Stomach smooth muscle (tissue), 2 donors: ENCODE data around the gene APOBEC3C.
"Not testable (repeated sequence)": the region's sequence is repeated elsewhere in the genome, so short reads cannot be mapped to it uniquely, and the experiment has no call there.

Experiments
- H3K27ac ChIP-seq: one replicate; pipeline ENCODE4 v1.7.0; 2013; ENCODE audit warnings: mild to moderate bottlenecking, low read length, inconsistent platforms
- H3K27me3 ChIP-seq, 2 donors: one replicate each; pipeline ENCODE4 v1.7.0; 2013; ENCODE audit warnings: low read length in 2 of 2; ENCODE audit not compliant: insufficient read depth in 2 of 2, control insufficient read depth in 1 of 2
- H3K36me3 ChIP-seq, 2 donors: one replicate each; pipeline ENCODE4 v1.7.0; 2013; ENCODE audit warnings: low read length in 2 of 2; ENCODE audit not compliant: control insufficient read depth in 2 of 2, insufficient read depth in 2 of 2
- H3K4me1 ChIP-seq: one replicate; pipeline ENCODE4 v1.7.0; 2013; ENCODE audit warnings: low read length; ENCODE audit not compliant: control insufficient read depth, insufficient read depth
- H3K4me3 ChIP-seq, 2 donors: one replicate each; pipeline ENCODE4 v1.7.0; 2013; ENCODE audit warnings: low read length in 2 of 2
- H3K9ac ChIP-seq, 2 donors: one replicate each; pipeline ENCODE4 v1.7.0; 2013; ENCODE audit warnings: low read length in 2 of 2, mild to moderate bottlenecking in 1 of 2
- H3K9me3 ChIP-seq, 2 donors: one replicate each; pipeline ENCODE4 v1.7.0; 2013; ENCODE audit warnings: low read length in 2 of 2; ENCODE audit not compliant: control insufficient read depth in 2 of 2
- donor health status: healthy.
- donor health status: Pancreatic carcinoma.

Gene APOBEC3C

GRCh38 chr22:39040538-39041296, 26.7 kb downstream of the APOBEC3C start, which contains the start of gene APOBEC3F:
APOBEC3F (plus strand) TSS chr22:39040864; CDS start chr22:39040961, 97 bp downstream.
- peak within 1 kb of the TSS; percentile 66 to 73 for H3K9ac ChIP-seq
- not testable (repeated sequence) for H3K36me3 ChIP-seq, H3K9me3 ChIP-seq, H3K4me1 ChIP-seq, H3K27me3 ChIP-seq
- peak within 1 kb of the TSS; percentile 55 for H3K27ac ChIP-seq
- peak within 1 kb of the TSS; percentile 75 to 77 for H3K4me3 ChIP-seq

GRCh38 chr22:39041908-39042307, 27.9 kb downstream of the APOBEC3C start:
- H3K27me3 ChIP-seq, result no peaks in the 10 kb centered on the region
- no peak overlapping the region for H3K27ac ChIP-seq
- peak overlapping the region in 1 of 2 donors; percentile 3 for H3K4me3 ChIP-seq
- no peaks in the 10 kb centered on the region for H3K4me1 ChIP-seq
- H3K36me3 ChIP-seq, result peaks cover 0 to 3% of the 10 kb centered on the region in 2 donors
- no peak overlapping the region for H3K9ac ChIP-seq
- no peaks in the 10 kb centered on the region for H3K9me3 ChIP-seq

- not testable (repeated sequence) for H3K36me3 ChIP-seq, H3K27ac ChIP-seq, H3K27me3 ChIP-seq, H3K4me3 ChIP-seq, H3K9me3 ChIP-seq, H3K9ac ChIP-seq, H3K4me1 ChIP-seq
These were observed 29.0 kb downstream of the APOBEC3C start for GRCh38 chr22:39043063-39043462.

- H3K27me3 ChIP-seq, H3K9ac ChIP-seq, H3K4me3 ChIP-seq, H3K36me3 ChIP-seq, H3K9me3 ChIP-seq, H3K27ac ChIP-seq, H3K4me1 ChIP-seq: not testable (repeated sequence)
These were observed 31.1 kb downstream of the APOBEC3C start for GRCh38 chr22:39045136-39045535.

GRCh38 chr22:39049486-39049885, 35.4 kb downstream of the APOBEC3C start:
- not testable (repeated sequence) for H3K4me3 ChIP-seq, H3K27me3 ChIP-seq, H3K4me1 ChIP-seq, H3K36me3 ChIP-seq, H3K27ac ChIP-seq, H3K9me3 ChIP-seq, H3K9ac ChIP-seq

GRCh38 chr22:39051844-39052495, 37.9 kb downstream of the APOBEC3C start:
- H3K27ac ChIP-seq, H3K4me3 ChIP-seq, H3K36me3 ChIP-seq, H3K4me1 ChIP-seq, H3K9me3 ChIP-seq, H3K27me3 ChIP-seq, H3K9ac ChIP-seq: not testable (repeated sequence)

GRCh38 chr22:39055658-39056057, 41.6 kb downstream of the APOBEC3C start:
- no peak overlapping the region for H3K27ac ChIP-seq
- no peak overlapping the region for H3K4me3 ChIP-seq
- H3K36me3 ChIP-seq, result no peaks in the 10 kb centered on the region
- H3K9me3 ChIP-seq, result no peaks in the 10 kb centered on the region
- H3K9ac ChIP-seq, result no peak overlapping the region
- H3K4me1 ChIP-seq, result no peaks in the 10 kb centered on the region
- no peaks in the 10 kb centered on the region for H3K27me3 ChIP-seq

GRCh38 chr22:39061290-39061689, 47.2 kb downstream of the APOBEC3C start:
- not testable (repeated sequence) for H3K36me3 ChIP-seq, H3K27ac ChIP-seq, H3K27me3 ChIP-seq, H3K4me1 ChIP-seq, H3K4me3 ChIP-seq, H3K9ac ChIP-seq, H3K9me3 ChIP-seq

GRCh38 chr22:39061951-39062350, 47.9 kb downstream of the APOBEC3C start:
- H3K27ac ChIP-seq, H3K4me1 ChIP-seq, H3K4me3 ChIP-seq, H3K9me3 ChIP-seq, H3K9ac ChIP-seq, H3K36me3 ChIP-seq, H3K27me3 ChIP-seq: not testable (repeated sequence)

GRCh38 chr22:39063904-39064303, 49.8 kb downstream of the APOBEC3C start:
- H3K27ac ChIP-seq, H3K4me3 ChIP-seq, H3K4me1 ChIP-seq, H3K9ac ChIP-seq, H3K27me3 ChIP-seq, H3K36me3 ChIP-seq, H3K9me3 ChIP-seq: not testable (repeated sequence)
